Neuronal stem cell (in vitro differentiated cells): Measurements from ENCODE around the gene ADCY9.

ENCODE experiments used
- DNase-seq: peaks from one replicate; pipeline ENCODE4 v3.0.0-alpha.2; 2013; ENCODE audit warnings: low spot score
- H2AFZ ChIP-seq: one replicate; pipeline ENCODE4 v1.6.1; 2013; ENCODE audit warnings: mild to moderate bottlenecking, low read length, inconsistent platforms
- H2AK5ac ChIP-seq: 2 replicates; pipeline ENCODE4 v1.6.1; 2013; ENCODE audit warnings: low read depth, mild to moderate bottlenecking, inconsistent platforms, low read length, moderate library complexity, mixed read lengths
- H2BK120ac ChIP-seq: 2 replicates; pipeline ENCODE4 v1.6.1; 2013; ENCODE audit warnings: low read depth, mild to moderate bottlenecking, inconsistent platforms, low read length, moderate library complexity, mixed read lengths
- H2BK12ac ChIP-seq: one replicate; pipeline ENCODE4 v1.6.1; 2013; ENCODE audit warnings: low read length, inconsistent platforms
- H2BK15ac ChIP-seq: 2 replicates; pipeline ENCODE4 v1.6.1; 2013; ENCODE audit warnings: mild to moderate bottlenecking, low read length, inconsistent platforms, mixed read lengths
- H2BK5ac ChIP-seq: one replicate; pipeline ENCODE4 v1.6.1; 2013; ENCODE audit warnings: inconsistent platforms, mild to moderate bottlenecking, low read length, moderate library complexity
- H3K14ac ChIP-seq: one replicate; pipeline ENCODE4 v1.6.1; 2013; ENCODE audit warnings: low read length, inconsistent platforms
- H3K18ac ChIP-seq: 2 replicates; pipeline ENCODE4 v1.6.1; 2013; ENCODE audit warnings: low read length, inconsistent platforms
- H3K23ac ChIP-seq: 2 replicates; pipeline ENCODE4 v1.6.1; 2013; ENCODE audit warnings: low read depth, mild to moderate bottlenecking, mixed read lengths, low read length, inconsistent platforms; ENCODE audit not compliant: poor library complexity
- H3K27ac ChIP-seq: replicated peaks from 3 replicates; pipeline ENCODE4 v1.5.1; 2013; ENCODE audit warnings: low read length, inconsistent platforms
- H3K27me3 ChIP-seq, 3 experiments: 2 replicates each; pipeline ENCODE4 v1.6.1; 2013; ENCODE audit warnings: low read length in 3 of 3, mild to moderate bottlenecking in 2 of 3, inconsistent platforms in 1 of 3, low read depth in 1 of 3, mixed read lengths in 1 of 3, moderate library complexity in 1 of 3; ENCODE audit not compliant: control insufficient read depth in 3 of 3, insufficient read depth in 3 of 3
- H3K36me3 ChIP-seq, 2 donors: replicated peaks in 1 of 2; 2 replicates each; pipeline ENCODE4 v1.6.1; 2013; ENCODE audit warnings: low read length in 2 of 2; ENCODE audit not compliant: control insufficient read depth in 2 of 2, insufficient read depth in 2 of 2
- H3K4ac ChIP-seq: 2 replicates; pipeline ENCODE4 v1.6.1; 2013; ENCODE audit warnings: inconsistent platforms, mild to moderate bottlenecking, low read length, moderate library complexity
- H3K4me1 ChIP-seq, 2 donors: 1 replicate in 1 of 2; 2 replicates in 1 of 2; pipeline ENCODE4 v1.6.1; 2013; ENCODE audit warnings: low read length in 2 of 2, low read depth in 1 of 2; ENCODE audit not compliant: control insufficient read depth in 2 of 2, insufficient read depth in 1 of 2
- H3K4me2 ChIP-seq: one replicate; pipeline ENCODE4 v1.6.1; 2013; ENCODE audit warnings: mild to moderate bottlenecking, low read length, inconsistent platforms; ENCODE audit not compliant: insufficient read depth, poor library complexity, severe bottlenecking
- H3K4me3 ChIP-seq, 2 donors: 2 replicates each; pipeline ENCODE4 v1.5.1; 2013; ENCODE audit warnings: low read length in 2 of 2, mild to moderate bottlenecking in 2 of 2, inconsistent platforms in 1 of 2, moderate library complexity in 1 of 2
- H3K79me1 ChIP-seq: one replicate; pipeline ENCODE4 v1.6.1; 2013; ENCODE audit warnings: low read depth, mild to moderate bottlenecking, inconsistent platforms, low read length, moderate library complexity
- H3K9ac ChIP-seq: one replicate; pipeline ENCODE4 v1.6.1; 2013; ENCODE audit warnings: mild to moderate bottlenecking, low read depth, low read length, inconsistent platforms; ENCODE audit not compliant: poor library complexity
- H3K9me3 ChIP-seq, 2 donors: replicated peaks in 1 of 2; 2 replicates each; pipeline versions ENCODE3 to v1.6.1; 2013; ENCODE audit warnings: low read length in 2 of 2, mild to moderate bottlenecking in 2 of 2, inconsistent platforms in 1 of 2, low read depth in 1 of 2, mixed read lengths in 1 of 2, moderate library complexity in 1 of 2; ENCODE audit not compliant: control insufficient read depth in 2 of 2, insufficient read depth in 1 of 2
- H4K8ac ChIP-seq: one replicate; pipeline ENCODE4 v1.6.1; 2013; ENCODE audit warnings: low read depth, mild to moderate bottlenecking, inconsistent platforms, low read length, moderate library complexity
- H4K91ac ChIP-seq: one replicate; pipeline ENCODE4 v1.6.1; 2013; ENCODE audit warnings: low read length, low read depth, mild to moderate bottlenecking, inconsistent platforms; ENCODE audit not compliant: poor library complexity
- WGBS, 2 donors: extraction: QIAGEN DNeasy Blood & Tissue Kit; methylation state at CpG; one replicate each; pipeline ENCODE4 v1.1.7; 2013; ENCODE audit warnings: missing lambda C conversion rate in 2 of 2, mixed read lengths in 1 of 2; ENCODE audit not compliant: insufficient read length in 2 of 2, insufficient replicate concordance in 1 of 2; ENCODE audit errors: extremely low coverage in 2 of 2; 5-methylcytosine and 5-hydroxymethylcytosine counted together

The ADCY9 gene

GRCh38 chr16:4083347-4083870, 32.8 kb downstream of the ADCY9 start:
- no peaks in the 10 kb centered on the region for H3K27me3 ChIP-seq
- H3K9me3 ChIP-seq = no peaks in the 10 kb centered on the region
- H2AFZ ChIP-seq = no peak overlapping the region
- H2BK12ac ChIP-seq = no peak overlapping the region
- no CpG with 5 or more reads among the region's 5 CpGs for WGBS, 2 donors
- H3K4ac ChIP-seq = no peak overlapping the region
- no peak overlapping the region for H4K91ac ChIP-seq
- no peak overlapping the region for H3K18ac ChIP-seq
- H3K27ac ChIP-seq = no peak overlapping the region
- H3K4me3 ChIP-seq = no peak overlapping the region
- H2BK15ac ChIP-seq = no peak overlapping the region
- H3K36me3 ChIP-seq = no peaks in the 10 kb centered on the region
- no peak overlapping the region for H3K14ac ChIP-seq
- H3K23ac ChIP-seq = no peak overlapping the region
- no peak for DNase-seq
- H2BK5ac ChIP-seq = no peak overlapping the region
- no peak overlapping the region for H3K4me2 ChIP-seq
- H4K8ac ChIP-seq = no peak overlapping the region
- no peak overlapping the region for H3K9ac ChIP-seq
- no peaks in the 10 kb centered on the region for H3K79me1 ChIP-seq
- H2AK5ac ChIP-seq = no peak overlapping the region
- peaks cover 0 to 4% of the 10 kb centered on the region in 2 donors for H3K4me1 ChIP-seq
- H2BK120ac ChIP-seq = no peak overlapping the region

GRCh38 chr16:4082474-4083044, 33.7 kb downstream of the ADCY9 start:
- H3K4ac ChIP-seq = no peak overlapping the region
- H3K79me1 ChIP-seq = no peaks in the 10 kb centered on the region
- H4K8ac ChIP-seq = no peak overlapping the region
- H3K36me3 ChIP-seq = no peaks in the 10 kb centered on the region
- WGBS, 2 donors = no CpG with 5 or more reads among the region's 15 CpGs
- H3K4me2 ChIP-seq = no peak overlapping the region
- H3K9ac ChIP-seq = peak overlapping the region; percentile 32
- H3K14ac ChIP-seq = no peak overlapping the region
- H2AK5ac ChIP-seq = no peak overlapping the region
- H3K18ac ChIP-seq = no peak overlapping the region
- H2BK5ac ChIP-seq = no peak overlapping the region
- no peak overlapping the region for H2AFZ ChIP-seq
- no peak overlapping the region for H2BK120ac ChIP-seq
- H3K9me3 ChIP-seq = no peaks in the 10 kb centered on the region
- H3K27ac ChIP-seq = no peak overlapping the region
- no peaks in the 10 kb centered on the region for H3K27me3 ChIP-seq
- H3K4me3 ChIP-seq = peak overlapping the region in 1 of 2 donors; percentile 65
- H3K4me1 ChIP-seq = peaks cover 0 to 4% of the 10 kb centered on the region in 2 donors
- H3K23ac ChIP-seq = no peak overlapping the region
- no peak for DNase-seq
- H4K91ac ChIP-seq = no peak overlapping the region
- H2BK12ac ChIP-seq = no peak overlapping the region
- H2BK15ac ChIP-seq = no peak overlapping the region

GRCh38 chr16:4081521-4082021, 34.7 kb downstream of the ADCY9 start:
- Histone ChIP-seq H3K27me3 (no peaks in the 10 kb centered on the region), H3K4me3 (no peak overlapping the region), H4K91ac (no peak overlapping the region)

GRCh38 chr16:4081047-4081446, 35.2 kb downstream of the ADCY9 start:
- Histone ChIP-seq H3K9me3 (no peaks in the 10 kb centered on the region), H4K8ac (no peak overlapping the region), H3K27ac (no peak overlapping the region), H3K79me1 (no peaks in the 10 kb centered on the region), H3K4me1 (peaks cover 0 to 4% of the 10 kb centered on the region in 2 donors), H3K18ac (peak overlapping the region; percentile 60), H2AFZ (no peak overlapping the region), H3K4me3 (no peak overlapping the region), H3K23ac (no peak overlapping the region), H2BK12ac (no peak overlapping the region), H3K14ac (no peak overlapping the region), H2AK5ac (no peak overlapping the region), H3K9ac (no peak overlapping the region), H3K4ac (no peak overlapping the region), H2BK5ac (no peak overlapping the region), H3K27me3 (no peaks in the 10 kb centered on the region), H4K91ac (no peak overlapping the region), H3K36me3 (no peaks in the 10 kb centered on the region), H2BK120ac (no peak overlapping the region), H2BK15ac (no peak overlapping the region), H3K4me2 (no peak overlapping the region)
- no peak for DNase-seq
- no CpG with 5 or more reads among the region's 10 CpGs for WGBS, 2 donors

More at GRCh38 chr16:4081521-4082021, 34.7 kb downstream of the ADCY9 start:
- no peak overlapping the region for H3K27ac ChIP-seq
- H2AFZ ChIP-seq = no peak overlapping the region
- H2AK5ac ChIP-seq = no peak overlapping the region
- H3K9ac ChIP-seq = no peak overlapping the region
- no peak overlapping the region for H3K4ac ChIP-seq
- no peak overlapping the region for H3K18ac ChIP-seq
- H3K79me1 ChIP-seq = no peaks in the 10 kb centered on the region
- H4K8ac ChIP-seq = no peak overlapping the region
- H2BK120ac ChIP-seq = no peak overlapping the region
- no peak overlapping the region for H3K14ac ChIP-seq
- no peak overlapping the region for H2BK15ac ChIP-seq
- no peak overlapping the region for H3K23ac ChIP-seq
- H3K9me3 ChIP-seq = no peaks in the 10 kb centered on the region
- H2BK12ac ChIP-seq = no peak overlapping the region
- no peak for DNase-seq
- H3K4me1 ChIP-seq = peaks cover 0 to 4% of the 10 kb centered on the region in 2 donors
- no peaks in the 10 kb centered on the region for H3K36me3 ChIP-seq
- H3K4me2 ChIP-seq = no peak overlapping the region
- H2BK5ac ChIP-seq = no peak overlapping the region
- WGBS, 2 donors = no CpG with 5 or more reads among the region's 13 CpGs
